BLaER1 treated with 17β-estradiol and CSF1 and Interleukin-3, amounts not matched to agents 10 nM and 100 nM (cell line): Measurements from ENCODE around the gene MEX3D.
A peak's percentile ranks its signal among the peaks of the same experiment; 100 is the strongest.

Experiments used
- H3K27ac ChIP-seq, 11 experiments: shearing (Covaris generic); formaldehyde crosslinking; 2 replicates each; pipeline ENCODE4 v1.8.1; 2022
- H3K27me3 ChIP-seq, 11 experiments: shearing (Covaris generic); formaldehyde crosslinking; 2 replicates each; pipeline ENCODE4 v1.8.1; 2022
- H3K36me3 ChIP-seq, 11 experiments: shearing (Covaris generic); formaldehyde crosslinking; 2 replicates each; pipeline ENCODE4 v1.8.1; 2022
- H3K4me1 ChIP-seq, 10 experiments: shearing (Covaris generic); formaldehyde crosslinking; 2 replicates each; pipeline ENCODE4 v1.8.1; 2022
- H3K4me2 ChIP-seq, 11 experiments: shearing (Covaris generic); formaldehyde crosslinking; 2 replicates each; pipeline ENCODE4 v1.8.1; 2022
- H3K4me3 ChIP-seq, 10 experiments: shearing (Covaris generic); formaldehyde crosslinking; 2 replicates each; pipeline ENCODE4 v1.8.1; 2022
- H3K9ac ChIP-seq, 11 experiments: shearing (Covaris generic); formaldehyde crosslinking; 2 replicates each; pipeline ENCODE4 v1.8.1; 2022
- H3K9me3 ChIP-seq, 11 experiments: shearing (Covaris generic); formaldehyde crosslinking; replicated peaks in 1 of 11; 2 replicates each; pipeline ENCODE4 v1.8.1; 2022
- H4K20me1 ChIP-seq, 11 experiments: shearing (Covaris generic); formaldehyde crosslinking; 2 replicates each; pipeline ENCODE4 v1.8.1; 2022
- Cebpa-rat ChIP-seq, 11 experiments: shearing (Covaris generic); IDR thresholded peaks; 2 replicates each; pipeline ENCODE4 v1.8.1; 2022

The MEX3D gene

GRCh38 chr19:1529430-1529816, 38.7 kb downstream of the MEX3D start:
- Histone ChIP-seq H3K4me3 (no peak overlapping the region), H3K27ac (no peak overlapping the region), H3K9me3 (0 out of 22 replicates have a peak, but pooled peaks cover 0 to under 1% (median 0%) of the 10 kb centered on the region in 11 experiments), H3K36me3 (no peaks in the 10 kb centered on the region), H3K4me1 (peaks cover 0 to 12% (median 7%) of the 10 kb centered on the region in 10 experiments; a peak in 10 of 20 replicates), H3K9ac (no peak overlapping the region), H4K20me1 (peaks cover 0 to 32% (median 0%) of the 10 kb centered on the region in 11 experiments; a peak in 2 of 22 replicates), H3K4me2 (no peak overlapping the region), H3K27me3 (peaks cover 4 to 17% (median 12%) of the 10 kb centered on the region in 11 experiments; a peak in 17 of 22 replicates)
- no peak for TF ChIP-seq Cebpa-rat (IDR thresholded peaks at IDR 0.05)

GRCh38 chr19:1528596-1529429, 39.3 kb downstream of the MEX3D start:
- Histone ChIP-seq H3K27ac (no peak overlapping the region), H3K9me3 (0 out of 22 replicates have a peak, but pooled peaks cover 0 to 4% (median 0%) of the 10 kb centered on the region in 11 experiments), H3K27me3 (peaks cover 4 to 23% (median 18%) of the 10 kb centered on the region in 11 experiments; a peak in 17 of 22 replicates), H4K20me1 (peaks cover 0 to 32% (median 0%) of the 10 kb centered on the region in 11 experiments; a peak in 2 of 22 replicates), H3K4me3 (no peak overlapping the region), H3K4me1 (peaks cover 0 to 12% (median 7%) of the 10 kb centered on the region in 10 experiments; a peak in 10 of 20 replicates), H3K36me3 (no peaks in the 10 kb centered on the region), H3K9ac (no peak overlapping the region), H3K4me2 (no peak overlapping the region)
- no peak for TF ChIP-seq Cebpa-rat (IDR thresholded peaks at IDR 0.05)

GRCh38 chr19:1527650-1528309, 40.3 kb downstream of the MEX3D start:
- Histone ChIP-seq H3K4me2 (no peak overlapping the region), H4K20me1 (peaks cover 0 to 32% (median 0%) of the 10 kb centered on the region in 11 experiments; a peak in 2 of 22 replicates), H3K27me3 (peaks cover 12 to 34% (median 28%) of the 10 kb centered on the region in 11 experiments; a peak in 19 of 22 replicates), H3K9me3 (0 out of 22 replicates have a peak, but pooled peaks cover 0 to 4% (median 0%) of the 10 kb centered on the region in 11 experiments), H3K4me3 (no peak overlapping the region), H3K36me3 (no peaks in the 10 kb centered on the region), H3K27ac (no peak overlapping the region), H3K4me1 (peaks cover 0 to 5% (median under 1%) of the 10 kb centered on the region in 10 experiments; a peak in 7 of 20 replicates), H3K9ac (no peak overlapping the region)
- TF ChIP-seq Cebpa-rat (IDR thresholded peaks at IDR 0.05) = no peak

GRCh38 chr19:1526979-1527649, 41.0 kb downstream of the MEX3D start:
- H3K4me3 ChIP-seq = no peak overlapping the region
- peaks cover 0 to 32% (median 0%) of the 10 kb centered on the region in 11 experiments; a peak in 2 of 22 replicates for H4K20me1 ChIP-seq
- H3K36me3 ChIP-seq = no peaks in the 10 kb centered on the region
- H3K27ac ChIP-seq = no peak overlapping the region
- no peak overlapping the region for H3K9ac ChIP-seq
- H3K4me1 ChIP-seq = peaks cover 0 to 5% (median under 1%) of the 10 kb centered on the region in 10 experiments; a peak in 12 of 20 replicates
- peaks cover 16 to 36% (median 30%) of the 10 kb centered on the region in 11 experiments; a peak in 20 of 22 replicates for H3K27me3 ChIP-seq
- 0 out of 22 replicates have a peak, but pooled peaks cover 0 to 4% (median 0%) of the 10 kb centered on the region in 11 experiments for H3K9me3 ChIP-seq
- H3K4me2 ChIP-seq = no peak overlapping the region
- TF ChIP-seq Cebpa-rat (IDR thresholded peaks at IDR 0.05) = peak in 1 of 11 experiments; percentile 40; a peak in 2 of 22 replicates

DNA sequence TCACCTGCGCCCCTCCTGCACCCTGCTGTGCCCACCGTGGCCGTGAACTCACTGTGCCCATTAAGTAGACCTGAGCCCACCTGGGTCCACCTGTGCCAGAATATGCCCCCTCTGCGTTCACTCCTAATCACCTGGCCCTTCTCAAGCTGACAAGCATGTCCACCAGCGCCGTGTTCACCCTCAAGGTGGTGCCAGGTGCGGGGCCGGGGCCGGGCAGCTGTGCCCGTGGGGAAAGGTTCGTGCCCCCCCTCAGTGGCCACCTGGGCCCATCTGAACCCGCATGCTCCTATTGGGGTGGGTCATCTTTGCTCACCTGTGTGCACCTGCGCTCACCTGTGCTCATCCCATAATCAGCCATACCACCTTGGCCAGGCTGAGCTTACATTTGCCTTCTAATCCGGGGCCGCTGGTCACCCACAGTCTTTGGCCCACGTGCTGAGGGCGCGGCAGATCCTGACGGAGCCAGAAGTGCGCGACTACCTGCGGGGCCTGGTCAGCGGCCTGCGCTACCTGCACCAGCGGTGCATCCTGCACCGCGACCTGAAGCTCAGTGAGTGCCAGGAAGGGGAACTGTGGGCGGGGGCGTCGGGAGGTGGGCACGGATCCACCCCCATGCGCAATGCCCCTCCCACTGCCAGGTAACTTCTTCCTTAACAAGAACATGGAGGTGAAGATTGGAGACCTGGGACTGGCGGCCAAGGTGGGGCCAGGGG, 41.9 kb downstream of the MEX3D start:
- H3K9me3 ChIP-seq = 0 out of 22 replicates have a peak, but pooled peaks cover 0 to 4% (median 0%) of the 10 kb centered on the region in 11 experiments

DNA sequence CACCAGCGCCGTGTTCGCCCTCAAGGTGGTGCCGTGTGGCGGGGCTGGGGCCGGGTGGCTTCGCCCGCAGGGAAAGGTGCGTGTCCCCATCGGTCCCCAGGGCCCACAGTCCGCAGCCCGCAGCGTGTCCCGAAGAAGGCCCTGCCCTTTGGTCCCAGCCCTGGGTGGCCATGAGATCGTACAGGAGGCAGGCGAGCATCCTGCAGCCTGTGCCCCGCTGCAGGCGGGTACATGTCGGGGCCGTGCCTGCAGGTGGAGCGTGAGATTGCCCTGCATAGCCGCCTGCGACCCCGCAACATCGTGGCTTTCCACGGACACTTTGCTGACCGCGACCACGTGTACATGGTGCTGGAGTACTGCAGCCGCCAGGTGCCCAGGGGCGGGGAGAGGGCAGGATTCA, 42.8 kb downstream of the MEX3D start:
- H3K36me3 ChIP-seq = no peaks in the 10 kb centered on the region
- H3K4me3 ChIP-seq = no peak overlapping the region
- H4K20me1 ChIP-seq = peaks cover 0 to 32% (median 0%) of the 10 kb centered on the region in 11 experiments; a peak in 2 of 22 replicates
- H3K9me3 ChIP-seq = 0 out of 22 replicates have a peak, but pooled peaks cover 0 to 4% (median 0%) of the 10 kb centered on the region in 11 experiments
- no peak for TF ChIP-seq Cebpa-rat (IDR thresholded peaks at IDR 0.05)
- peaks cover 20 to 36% (median 30%) of the 10 kb centered on the region in 11 experiments; a peak in 20 of 22 replicates for H3K27me3 ChIP-seq
- no peak overlapping the region for H3K4me2 ChIP-seq
- no peak overlapping the region for H3K27ac ChIP-seq
- H3K9ac ChIP-seq = no peak overlapping the region
- peaks cover 3 to 22% (median 16%) of the 10 kb centered on the region in 10 experiments for H3K4me1 ChIP-seq

More for the DNA sequence above, 41.9 kb downstream of the MEX3D start:
- Histone ChIP-seq H3K4me2 (no peak overlapping the region), H3K9ac (no peak overlapping the region), H3K27me3 (peaks cover 20 to 36% (median 30%) of the 10 kb centered on the region in 11 experiments; a peak in 20 of 22 replicates), H3K4me3 (no peak overlapping the region), H3K36me3 (no peaks in the 10 kb centered on the region), H3K27ac (no peak overlapping the region), H4K20me1 (peaks cover 0 to 32% (median 0%) of the 10 kb centered on the region in 11 experiments; a peak in 2 of 22 replicates), H3K4me1 (peaks cover 0 to 14% (median 9%) of the 10 kb centered on the region in 10 experiments; a peak in 15 of 20 replicates)
- TF ChIP-seq Cebpa-rat (IDR thresholded peaks at IDR 0.05) = no peak

- H3K4me2 ChIP-seq = no peak overlapping the region
- H3K27ac ChIP-seq = no peak overlapping the region
- TF ChIP-seq Cebpa-rat (IDR thresholded peaks at IDR 0.05) = no peak
- H3K9ac ChIP-seq = no peak overlapping the region
- peaks cover 20 to 36% (median 30%) of the 10 kb centered on the region in 11 experiments; a peak in 20 of 22 replicates for H3K27me3 ChIP-seq
- peaks cover 0 to 32% (median 0%) of the 10 kb centered on the region in 11 experiments; a peak in 2 of 22 replicates for H4K20me1 ChIP-seq
- H3K4me1 ChIP-seq = peaks cover 7 to 26% (median 20%) of the 10 kb centered on the region in 10 experiments
- 0 out of 22 replicates have a peak, but pooled peaks cover 0 to 4% (median 0%) of the 10 kb centered on the region in 11 experiments for H3K9me3 ChIP-seq
- no peak overlapping the region for H3K4me3 ChIP-seq
- no peaks in the 10 kb centered on the region for H3K36me3 ChIP-seq
Measured at GRCh38 chr19:1524972-1525325, 43.2 kb downstream of the MEX3D start.
